GM21515 (cell line): ENCODE measurements around the gene FRMD3.

Experiments used
- ATAC-seq: cut with Tn5 transposase; IDR thresholded peaks from one replicate; pipeline ENCODE4 v1.9.1; 2021; ENCODE audit not compliant: unreplicated experiment

The FRMD3 gene

DNA sequence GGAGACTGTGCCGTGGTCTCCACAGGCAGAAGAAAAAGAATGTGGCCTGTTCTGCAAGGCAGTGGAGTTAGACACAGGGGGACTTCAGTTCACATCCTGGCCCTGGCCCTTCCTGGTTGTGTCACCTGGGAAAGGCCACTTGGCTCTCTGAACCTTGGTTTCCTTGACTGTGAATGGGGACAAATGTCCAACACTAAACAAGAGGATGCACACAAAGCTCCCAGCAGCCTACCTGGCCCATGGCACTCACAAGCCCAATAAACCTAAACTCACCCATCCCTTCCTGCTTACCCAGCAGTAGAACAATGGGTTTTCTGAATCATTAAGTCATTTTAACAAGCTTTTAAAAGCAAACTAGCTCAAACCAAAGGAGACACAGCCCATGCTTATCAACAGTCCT lies 103.9 kb downstream of the FRMD3 start:
- ATAC-seq = no peak

DNA sequence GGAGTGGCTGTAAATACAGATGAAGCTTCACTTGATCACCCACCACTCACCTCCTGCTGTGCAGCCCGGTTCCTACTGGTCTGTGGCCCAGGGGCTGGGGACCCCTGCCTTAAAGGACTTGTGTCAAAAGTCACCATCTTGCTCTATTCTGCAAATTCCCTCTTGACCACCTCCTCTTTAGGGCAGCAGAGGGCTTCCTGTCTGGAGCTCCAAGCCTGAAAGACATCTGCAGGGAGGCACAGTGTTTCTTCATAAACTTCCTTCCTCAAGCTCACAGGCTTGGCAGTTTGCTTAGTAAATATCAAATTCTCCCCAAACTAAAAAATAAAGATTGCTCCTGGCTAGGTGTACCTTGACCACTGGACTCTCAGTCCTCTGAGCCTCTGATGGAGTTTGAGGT lies 104.4 kb downstream of the FRMD3 start:
- no peak for ATAC-seq

- no peak for ATAC-seq
These were observed 105.2 kb downstream of the FRMD3 start for GRCh38 chr9:83432877-83433550.

DNA sequence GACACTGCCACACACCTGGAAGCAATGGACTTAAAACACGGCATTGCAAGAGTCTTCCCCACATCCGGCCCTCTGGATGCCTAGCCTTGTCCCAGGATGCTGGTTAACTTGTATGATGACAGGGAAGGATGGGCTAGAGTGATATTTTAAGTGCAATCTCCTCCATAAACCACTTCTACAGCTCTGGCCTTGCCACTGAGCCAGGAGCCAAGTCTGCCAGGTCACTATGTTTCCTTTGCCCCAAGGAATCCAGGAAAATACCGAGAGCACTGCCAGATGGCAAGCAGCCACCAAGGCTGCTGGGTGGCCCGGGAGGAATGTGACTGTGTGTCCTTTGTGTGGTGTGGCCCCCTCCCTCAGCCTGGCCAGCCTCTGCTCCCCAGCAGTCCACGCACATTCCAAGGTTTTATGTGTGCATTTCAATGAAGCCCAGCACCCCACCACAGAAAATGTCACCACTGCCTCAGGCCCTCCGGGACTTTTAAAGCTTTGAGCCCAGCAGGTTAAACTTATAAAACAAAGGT lies 106.0 kb downstream of the FRMD3 start:
- no peak for ATAC-seq

DNA sequence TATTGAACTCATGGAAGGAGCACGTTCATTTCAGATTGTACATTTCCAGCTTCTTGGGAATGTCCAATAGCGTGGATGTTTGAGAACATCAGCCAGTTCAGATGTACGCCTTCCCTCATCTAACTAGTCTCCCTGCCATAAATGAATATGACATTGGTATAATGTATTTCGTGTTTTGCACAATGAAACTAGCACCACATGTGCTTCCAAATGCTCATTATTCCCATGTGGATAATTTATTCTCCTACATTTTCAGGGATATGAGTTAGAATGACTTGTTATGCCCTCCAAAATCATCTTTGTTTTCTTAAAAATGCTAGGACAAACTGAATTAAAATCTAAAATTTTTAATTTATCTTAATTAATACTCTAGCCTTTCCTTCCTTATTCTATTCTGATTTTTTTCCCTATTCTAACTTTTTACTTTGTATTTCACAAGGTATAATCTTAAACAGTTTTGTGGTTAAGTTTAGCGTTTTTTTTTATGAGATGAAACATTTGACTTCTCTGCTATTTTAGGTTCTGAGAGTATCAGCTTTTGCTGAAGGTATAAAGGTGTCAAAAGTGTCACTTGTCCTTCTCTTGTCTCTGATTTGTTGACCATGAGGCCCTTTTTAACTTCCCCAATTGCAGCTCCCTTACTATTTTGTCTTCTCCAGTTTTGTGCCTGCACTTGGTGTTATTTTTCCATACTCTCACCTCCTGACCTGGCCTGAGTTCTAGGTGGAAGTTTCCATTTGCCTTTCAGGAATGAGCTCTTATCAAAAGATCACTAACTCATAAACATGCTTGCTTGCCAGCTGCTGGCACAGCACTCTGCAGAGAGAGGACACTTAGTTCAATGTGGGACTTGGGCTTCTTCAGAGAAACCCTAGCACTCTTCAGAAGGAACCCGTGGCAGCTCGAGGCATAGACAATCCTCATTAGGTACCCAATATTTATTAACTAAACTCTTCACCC lies 106.8 kb downstream of the FRMD3 start:
- ATAC-seq = no peak

DNA sequence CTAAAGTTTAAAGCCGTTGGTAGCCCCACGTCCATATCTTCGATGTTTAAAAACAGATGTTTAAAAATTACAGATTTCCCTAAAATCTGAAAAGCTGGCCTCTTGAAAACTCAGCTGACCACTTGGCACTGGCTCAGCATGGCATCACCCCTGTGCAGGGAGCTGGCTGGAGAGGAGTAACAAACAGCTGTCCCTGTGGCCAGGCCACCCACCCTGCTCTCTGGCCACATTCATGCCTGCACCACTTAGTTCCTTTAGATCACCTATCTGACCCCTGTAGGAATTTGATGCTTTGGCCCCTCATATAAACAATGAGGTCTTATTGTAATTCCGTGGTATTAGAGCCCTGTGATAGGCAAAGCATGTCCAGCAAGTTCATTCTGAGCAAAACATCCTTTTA lies 107.5 kb downstream of the FRMD3 start:
- no peak for ATAC-seq

GRCh38 chr9:83429229-83429628 lies 109.0 kb downstream of the FRMD3 start:
- no peak for ATAC-seq

- ATAC-seq = no peak
These were observed 113.0 kb downstream of the FRMD3 start for GRCh38 chr9:83425240-83425639.

GRCh38 chr9:83424831-83425230 lies 113.4 kb downstream of the FRMD3 start:
- no peak for ATAC-seq

- no peak for ATAC-seq
These were observed 114.1 kb downstream of the FRMD3 start for GRCh38 chr9:83423815-83424707.

- ATAC-seq = no peak
These were observed 115.7 kb downstream of the FRMD3 start for GRCh38 chr9:83422527-83422926.

GRCh38 chr9:83420486-83420885 lies 117.7 kb downstream of the FRMD3 start:
- ATAC-seq = no peak

DNA sequence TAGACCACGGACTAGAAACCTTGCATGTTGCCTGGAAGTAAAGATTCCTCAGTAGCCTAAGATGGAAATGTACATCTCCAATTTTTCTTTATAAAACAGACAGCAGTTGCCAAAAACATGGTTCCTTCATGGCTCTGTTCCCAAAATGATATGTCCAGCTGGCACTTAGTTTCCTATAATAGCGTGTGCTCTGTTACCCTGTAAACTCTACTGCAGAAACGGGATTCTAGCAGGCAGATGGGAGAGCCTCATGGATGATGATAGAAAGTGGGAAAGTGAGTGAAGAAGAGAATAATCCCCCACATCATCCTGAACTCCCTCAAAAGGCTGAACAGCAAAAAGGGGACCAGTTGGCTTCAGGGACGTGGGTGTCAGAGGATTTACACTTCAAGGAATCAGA lies 118.2 kb downstream of the FRMD3 start:
- no peak for ATAC-seq

DNA sequence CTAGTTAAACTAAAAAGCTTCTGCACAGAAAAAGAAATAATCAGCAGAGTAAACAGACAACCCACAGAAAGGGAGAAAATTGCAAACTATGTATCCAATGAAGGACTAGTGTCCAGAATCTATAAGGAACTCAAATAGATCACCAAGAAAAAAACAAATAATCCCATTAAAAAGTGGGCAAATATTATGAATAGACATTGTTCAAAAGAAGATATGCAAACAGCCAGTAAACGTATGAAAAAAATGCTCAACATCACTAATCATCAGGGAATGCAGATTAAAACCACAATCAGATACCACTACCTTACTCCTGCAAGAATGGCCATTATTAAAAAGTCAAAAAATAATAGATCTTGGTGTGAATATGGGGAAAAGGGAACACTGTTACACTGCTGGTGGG lies 119.9 kb downstream of the FRMD3 start:
- ATAC-seq = no peak

GRCh38 chr9:83413367-83413766 lies 124.8 kb downstream of the FRMD3 start:
- ATAC-seq = no peak

GRCh38 chr9:83410701-83411100 lies 127.5 kb downstream of the FRMD3 start:
- ATAC-seq = no peak

DNA sequence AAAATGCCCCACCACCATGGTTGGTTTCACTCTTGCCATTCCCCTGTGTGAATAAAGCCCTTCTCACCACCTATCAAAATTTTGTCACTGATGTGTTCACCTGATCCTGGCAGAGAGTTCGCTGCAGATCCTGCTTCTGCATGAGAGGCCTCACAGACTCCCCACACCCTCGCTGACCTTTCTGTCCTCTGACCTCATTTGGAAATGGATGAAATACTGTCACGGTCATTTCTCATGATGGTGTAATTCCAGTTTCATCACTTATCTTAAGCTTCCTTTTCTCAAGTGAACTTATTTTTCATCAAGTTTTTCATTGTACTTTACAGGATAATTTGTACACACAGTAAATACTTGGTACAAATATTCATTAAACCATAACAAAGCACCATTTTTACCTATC lies 131.3 kb downstream of the FRMD3 start:
- no peak for ATAC-seq

DNA sequence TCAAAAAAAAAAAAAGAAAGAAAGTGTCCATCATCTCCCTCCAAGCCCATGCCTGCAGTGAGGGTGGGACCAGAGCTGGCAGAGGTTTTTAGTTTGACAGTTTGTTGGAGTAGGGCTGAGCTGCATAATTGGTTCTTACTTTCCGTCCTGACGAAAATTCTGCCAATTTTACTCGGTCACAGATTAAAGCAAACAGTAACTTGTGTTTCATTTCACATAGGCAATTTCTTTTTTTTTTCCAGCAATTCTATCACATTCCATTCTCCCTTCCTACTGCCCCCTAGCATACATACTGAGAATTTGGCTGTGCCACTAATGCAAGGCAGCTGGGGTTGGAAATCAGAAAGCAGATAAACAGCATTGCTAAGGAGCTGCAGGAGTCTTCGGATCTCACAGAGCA lies 132.4 kb downstream of the FRMD3 start:
- no peak for ATAC-seq

- no peak for ATAC-seq
These were observed 134.5 kb downstream of the FRMD3 start for GRCh38 chr9:83403527-83404238.

DNA sequence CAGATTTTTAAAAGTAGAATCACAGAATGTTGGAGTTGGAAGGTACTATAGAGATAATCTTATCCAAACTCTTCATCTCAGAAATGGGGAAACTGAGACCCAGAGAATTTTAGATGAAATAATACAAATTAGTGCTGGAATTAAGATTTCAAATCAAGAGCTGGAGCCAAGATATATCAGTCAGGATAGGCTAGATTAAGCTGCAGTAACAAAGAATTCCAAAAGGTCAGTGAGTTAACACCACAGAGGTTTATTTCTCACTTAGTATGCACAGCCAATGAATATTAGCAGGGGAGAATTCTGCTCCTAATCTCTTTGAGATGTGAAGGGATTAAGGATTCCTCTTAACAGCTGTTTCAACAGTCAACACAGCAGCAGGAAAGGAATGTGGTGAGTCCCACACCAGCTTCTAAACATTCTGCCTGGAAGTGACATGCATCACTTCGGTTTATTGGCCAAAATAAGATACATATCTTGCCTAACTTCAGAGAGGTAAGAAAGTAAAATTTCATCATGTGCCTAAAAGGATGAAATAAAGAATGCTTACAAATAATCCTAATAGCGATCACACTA lies 136.8 kb downstream of the FRMD3 start:
- no peak for ATAC-seq
